WTC11 (cell line): ENCODE data around the gene CILP2. TPM values are rescaled to one million over a fixed set of nuclear protein-coding genes. Genes with fewer than 3 reads are reported as not detected.

Source experiments
- ATAC-seq: fragments of 200-7000 bp; cut with Tn5 transposase; 2 replicates; pipeline ENCODE4 v1.10.0; 2021; ENCODE audit warnings: mild to moderate bottlenecking, moderate library complexity
- CTCF ChIA-PET: fragments of 300-600 bp; sonication (Branson Sonifier 250); formaldehyde crosslinking; loops from one replicate; lab custom pipeline; 2021; ENCODE audit warnings: antibody characterized with exemption; lab: Charles Lee
- POLR2A ChIA-PET: fragments of 350-600 bp; sonication (Branson Sonifier 250); formaldehyde crosslinking; loops from one replicate; lab custom pipeline; 2021; ENCODE audit warnings: antibody characterized with exemption; lab: Charles Lee
- DNase-seq: peaks from one replicate; pipeline ENCODE4 v3.0.0; 2021; ENCODE audit warnings: low spot score
- H3K27ac Mint-ChIP-seq: 2 replicates; pipeline ENCODE4 v1.8.0; 2021; ENCODE audit warnings: mixed read lengths
- H3K27me3 Mint-ChIP-seq: 2 replicates; pipeline ENCODE4 v1.8.0; 2021; ENCODE audit warnings: low read depth, mild to moderate bottlenecking, moderate library complexity, mixed read lengths
- H3K36me3 Mint-ChIP-seq: 2 replicates; pipeline ENCODE4 v1.8.0; 2021; ENCODE audit warnings: mixed read lengths
- H3K4me1 Mint-ChIP-seq: 2 replicates; pipeline ENCODE4 v1.8.0; 2022; ENCODE audit warnings: mixed read lengths
- H3K4me3 Mint-ChIP-seq: 2 replicates; pipeline ENCODE4 v1.8.0; 2021; ENCODE audit warnings: mild to moderate bottlenecking, moderate library complexity, mixed read lengths
- H3K9me3 Mint-ChIP-seq: 2 replicates; pipeline ENCODE4 v1.8.0; 2021; ENCODE audit warnings: mixed read lengths
- AFF4 ChIP-seq: sonication (generic); formaldehyde crosslinking; IDR thresholded peaks from 2 replicates; pipeline ENCODE4 v1.8.1; 2023; ENCODE audit warnings: mild to moderate bottlenecking, missing genetic modification reagents, borderline replicate concordance
- AR ChIP-seq: fragments of 250-450 bp; sonication (Bioruptor Pico); IDR thresholded peaks from 2 replicates; pipeline ENCODE4 v1.9.0; 2021; ENCODE audit warnings: mild to moderate bottlenecking
- ATF3 ChIP-seq: sonication (generic); formaldehyde crosslinking; conservative IDR thresholded peaks from 2 replicates; pipeline ENCODE4 v1.8.1; 2022; ENCODE audit warnings: mild to moderate bottlenecking, missing genetic modification reagents
- CREM ChIP-seq: sonication (generic); formaldehyde crosslinking; IDR thresholded peaks from 2 replicates; pipeline ENCODE4 v1.8.1; 2022; ENCODE audit warnings: mild to moderate bottlenecking, missing genetic modification reagents, moderate library complexity
- ERG ChIP-seq: fragments of 250-450 bp; sonication (Bioruptor Pico); IDR thresholded peaks from 2 replicates; pipeline ENCODE4 v1.8.0; 2021; ENCODE audit warnings: mild to moderate bottlenecking
- FOXK1 ChIP-seq: sonication (generic); formaldehyde crosslinking; IDR thresholded peaks from 2 replicates; pipeline ENCODE4 v1.8.0; 2022; ENCODE audit warnings: mild to moderate bottlenecking, moderate library complexity, missing genetic modification reagents
- GRHL2 ChIP-seq: fragments of 250-450 bp; sonication (Bioruptor Pico); IDR thresholded peaks from 2 replicates; pipeline ENCODE4 v1.8.0; 2022; ENCODE audit warnings: mild to moderate bottlenecking, moderate library complexity; ENCODE audit not compliant: insufficient replicate concordance, severe bottlenecking
- NFATC4 ChIP-seq: fragments of 250-450 bp; sonication (Bioruptor Pico); IDR thresholded peaks from 2 replicates; pipeline ENCODE4 v1.9.0; 2021; ENCODE audit warnings: mild to moderate bottlenecking
- NR2C2 ChIP-seq: sonication (generic); formaldehyde crosslinking; IDR thresholded peaks from 2 replicates; pipeline ENCODE4 v1.8.0; 2022; ENCODE audit warnings: mild to moderate bottlenecking, missing genetic modification reagents
- PREB ChIP-seq: sonication (generic); formaldehyde crosslinking; IDR thresholded peaks from 2 replicates; pipeline ENCODE4 v1.8.1; 2022; ENCODE audit warnings: mild to moderate bottlenecking, missing genetic modification reagents, moderate library complexity, borderline replicate concordance
- RELA ChIP-seq: sonication (generic); formaldehyde crosslinking; IDR thresholded peaks from 2 replicates; pipeline ENCODE4 v1.8.1; 2022; ENCODE audit warnings: missing genetic modification reagents, mild to moderate bottlenecking, borderline replicate concordance
- TEAD4 ChIP-seq: sonication (generic); formaldehyde crosslinking; IDR thresholded peaks from 2 replicates; pipeline ENCODE4 v1.8.0; 2022; ENCODE audit warnings: mild to moderate bottlenecking, missing genetic modification reagents
- ZMAT4 ChIP-seq: fragments of 250-450 bp; sonication (Bioruptor Pico); IDR thresholded peaks from 2 replicates; pipeline ENCODE4 v1.9.0; 2021; ENCODE audit warnings: mild to moderate bottlenecking
- ZNF121 ChIP-seq: sonication (generic); formaldehyde crosslinking; IDR thresholded peaks from 2 replicates; pipeline ENCODE4 v1.8.0; 2023; ENCODE audit warnings: missing genetic modification reagents
- ZNF281 ChIP-seq: sonication (generic); formaldehyde crosslinking; IDR thresholded peaks from 2 replicates; pipeline ENCODE4 v1.8.0; 2023; ENCODE audit warnings: mild to moderate bottlenecking, missing genetic modification reagents
- ZNF317 ChIP-seq: sonication (generic); formaldehyde crosslinking; IDR thresholded peaks from 2 replicates; pipeline ENCODE4 v1.8.1; 2023; ENCODE audit warnings: low read depth, mild to moderate bottlenecking, moderate library complexity, missing genetic modification reagents, borderline replicate concordance
- ZNF416 ChIP-seq: fragments of 250-450 bp; sonication (Bioruptor Pico); IDR thresholded peaks from 2 replicates; pipeline ENCODE4 v1.9.0; 2021; ENCODE audit warnings: mild to moderate bottlenecking, inconsistent platforms
- total RNA-seq: library from RNA; stranded (reverse); gene quantifications from 3 replicates; pipeline ENCODE4 v1.2.3, GENCODE V29; 2021

Gene CILP2
- total RNA-seq, 1 experiment from 2014 or later, result 7.9 TPM

GRCh38 chr19:19520989-19521388, 17.1 kb upstream of the CILP2 start:
- no peak for ATAC-seq
- POLR2A ChIA-PET, result no interaction called here
- Mint-ChIP-seq H3K36me3 (peaks cover 27% of the 10 kb centered on the region), H3K27me3 (no peaks in the 10 kb centered on the region), H3K27ac (peak overlapping the region; percentile 38; the same call in 1 of the 2 replicates)
- TF ChIP-seq FOXK1, result no peak
- no peak for TF ChIP-seq ZMAT4 (CRISPR knock-in tag)
- no peak for TF ChIP-seq ZNF317 (CRISPR knock-in tag)
- no peak for TF ChIP-seq CREM
- no peak for TF ChIP-seq TEAD4 (CRISPR knock-in tag)
- TF ChIP-seq AFF4, result no peak
- no peak for TF ChIP-seq PREB (CRISPR knock-in tag)
- TF ChIP-seq ZNF416 (CRISPR knock-in tag), result no peak
- TF ChIP-seq NFATC4 (CRISPR knock-in tag), result no peak
- TF ChIP-seq ERG, result no peak
- no peak for TF ChIP-seq ATF3
- no peak for TF ChIP-seq RELA
- no peak for TF ChIP-seq NR2C2 (CRISPR knock-in tag)
- TF ChIP-seq AR, result no peak
- TF ChIP-seq, all 79 proteins: peak for 0
- no peak for DNase-seq
- Mint-ChIP-seq H3K4me1 (0 out of 2 replicates have a peak, but pooled peaks cover 2% of the 10 kb centered on the region), H3K9me3 (no peaks in the 10 kb centered on the region), H3K4me3 (no peak overlapping the region)
- CTCF ChIA-PET, result no interaction called here

- 0 out of 2 replicates have a peak overlapping the region, but pooled peaks have one; percentile 12 for H3K27ac Mint-ChIP-seq
- TF ChIP-seq ZMAT4 (CRISPR knock-in tag), result no peak
- TF ChIP-seq ZNF121 (CRISPR knock-in tag), result peak; percentile 70
- no peak for TF ChIP-seq GRHL2 (CRISPR knock-in tag)
- no peak for TF ChIP-seq ZNF281 (CRISPR knock-in tag)
- TF ChIP-seq, all 79 proteins: peak for 1
- ATAC-seq (no peak), DNase-seq (no peak)
- POLR2A ChIA-PET, result no interaction called here
- CTCF ChIA-PET, result interaction anchor here (1.0 kb wide), 1 partner anchor 9 kb away, joined by 4 read pairs; no protein-coding TSS in a partner anchor
- no peaks in the 10 kb centered on the region for H3K4me1 Mint-ChIP-seq
- no peaks in the 10 kb centered on the region for H3K27me3 Mint-ChIP-seq
- H3K36me3 Mint-ChIP-seq, result peaks cover 27% of the 10 kb centered on the region
- no peak overlapping the region for H3K4me3 Mint-ChIP-seq
- no peaks in the 10 kb centered on the region for H3K9me3 Mint-ChIP-seq
These were observed 14.9 kb upstream of the CILP2 start for GRCh38 chr19:19523177-19523576.
